ENCODE data around the gene SRGAP2C.
"Not testable (repeated sequence)": the region's sequence is repeated elsewhere in the genome, so short reads cannot be mapped to it uniquely, and the experiment has no call there.

SRGAP2C gene

GRCh38 chr1:121339611-121340010, 154.8 kb downstream of the SRGAP2C start:
- DNase-seq, result not testable (repeated sequence)

- DNase-seq, result not testable (repeated sequence)
These were observed 158.6 kb downstream of the SRGAP2C start for GRCh38 chr1:121343311-121343906.

- DNase-seq, result not testable (repeated sequence)
These were observed 159.6 kb downstream of the SRGAP2C start for GRCh38 chr1:121344355-121344754.

GRCh38 chr1:121346654-121347053, 161.9 kb downstream of the SRGAP2C start:
- DNase-seq, result not testable (repeated sequence)

GRCh38 chr1:121347476-121347875, 162.7 kb downstream of the SRGAP2C start:
- DNase-seq, result not testable (repeated sequence)

- DNase-seq, result not testable (repeated sequence)
These were observed 163.3 kb downstream of the SRGAP2C start for GRCh38 chr1:121348115-121348514.

GRCh38 chr1:121349332-121349967, 164.7 kb downstream of the SRGAP2C start:
- not testable (repeated sequence) for DNase-seq

- not testable (repeated sequence) for DNase-seq
These were observed 171.1 kb downstream of the SRGAP2C start for GRCh38 chr1:121355711-121356420.

- not testable (repeated sequence) for DNase-seq
These were observed 172.0 kb downstream of the SRGAP2C start for GRCh38 chr1:121356819-121357218.

- not testable (repeated sequence) for DNase-seq
These were observed 175.8 kb downstream of the SRGAP2C start for GRCh38 chr1:121360531-121360930.

- not testable (repeated sequence) for DNase-seq
These were observed 176.9 kb downstream of the SRGAP2C start for GRCh38 chr1:121361451-121362233.

- DNase-seq, result not testable (repeated sequence)
These were observed 177.6 kb downstream of the SRGAP2C start for GRCh38 chr1:121362234-121362883.

GRCh38 chr1:121365316-121365715, 180.5 kb downstream of the SRGAP2C start:
- DNase-seq, result not testable (repeated sequence)

GRCh38 chr1:121365723-121366122, 180.9 kb downstream of the SRGAP2C start:
- DNase-seq, result peak; percentile 52

- DNase-seq, result not testable (repeated sequence)
These were observed 181.4 kb downstream of the SRGAP2C start for GRCh38 chr1:121366171-121366570.

GRCh38 chr1:121368910-121369309, 184.1 kb downstream of the SRGAP2C start:
- DNase-seq, result not testable (repeated sequence)

GRCh38 chr1:121369959-121370358, 185.2 kb downstream of the SRGAP2C start:
- not testable (repeated sequence) for DNase-seq

GRCh38 chr1:121374851-121375367, 190.1 kb downstream of the SRGAP2C start:
- DNase-seq, result not testable (repeated sequence)

GRCh38 chr1:121376986-121377385, 192.2 kb downstream of the SRGAP2C start:
- DNase-seq, result not testable (repeated sequence)

GRCh38 chr1:121378757-121379156, 194.0 kb downstream of the SRGAP2C start:
- not testable (repeated sequence) for DNase-seq

- DNase-seq, result not testable (repeated sequence)
These were observed 200.0 kb downstream of the SRGAP2C start for GRCh38 chr1:121384754-121385153.

- not testable (repeated sequence) for DNase-seq
These were observed 200.4 kb downstream of the SRGAP2C start for GRCh38 chr1:121385162-121385561.

All from central memory CD4-positive, alpha-beta T cell (primary cell).